ENCODE measurements around the gene APP.

The APP gene

GRCh38 chr21:25858325-25858724 lies 312.2 kb downstream of the APP start:
- Histone ChIP-seq H3K4me1 (ENCODE audit: insufficient read depth, low read length, severe bottlenecking) (no peaks in the 10 kb centered on the region), H3K4me3 (ENCODE audit: low read depth, low read length, poor library complexity, severe bottlenecking) (no peak overlapping the region), H3F3A (ENCODE audit: insufficient read depth, low read length) (no peaks in the 10 kb centered on the region), H3K9me2 (ENCODE audit: low read depth, low read length) (no peaks in the 10 kb centered on the region), H2AFZ (ENCODE audit: low read length) (no peak overlapping the region), H3K27me3 (ENCODE audit: insufficient read depth, low read length) (no peaks in the 10 kb centered on the region), H3K4me2 (ENCODE audit: low read length) (no peak overlapping the region), H3K79me2 (ENCODE audit: insufficient read depth, low read length) (no peaks in the 10 kb centered on the region), H3K27ac (ENCODE audit: low read depth, low read length, poor library complexity, severe bottlenecking) (no peak overlapping the region), H3K9me3 (ENCODE audit: low read length) (no peaks in the 10 kb centered on the region), H4K20me1 (ENCODE audit: insufficient read depth, low read length) (no peaks in the 10 kb centered on the region), H3K9ac (ENCODE audit: low read length) (no peak overlapping the region), H3K36me3 (ENCODE audit: insufficient read depth, low read length) (no peaks in the 10 kb centered on the region)
- TF ChIP-seq EZH2 (IDR thresholded peaks at IDR 0.05; ENCODE audit: borderline replicate concordance, low read length) (no peak), CTCF (IDR thresholded peaks at IDR 0.05; ENCODE audit: low read length) (no peak)

DNA sequence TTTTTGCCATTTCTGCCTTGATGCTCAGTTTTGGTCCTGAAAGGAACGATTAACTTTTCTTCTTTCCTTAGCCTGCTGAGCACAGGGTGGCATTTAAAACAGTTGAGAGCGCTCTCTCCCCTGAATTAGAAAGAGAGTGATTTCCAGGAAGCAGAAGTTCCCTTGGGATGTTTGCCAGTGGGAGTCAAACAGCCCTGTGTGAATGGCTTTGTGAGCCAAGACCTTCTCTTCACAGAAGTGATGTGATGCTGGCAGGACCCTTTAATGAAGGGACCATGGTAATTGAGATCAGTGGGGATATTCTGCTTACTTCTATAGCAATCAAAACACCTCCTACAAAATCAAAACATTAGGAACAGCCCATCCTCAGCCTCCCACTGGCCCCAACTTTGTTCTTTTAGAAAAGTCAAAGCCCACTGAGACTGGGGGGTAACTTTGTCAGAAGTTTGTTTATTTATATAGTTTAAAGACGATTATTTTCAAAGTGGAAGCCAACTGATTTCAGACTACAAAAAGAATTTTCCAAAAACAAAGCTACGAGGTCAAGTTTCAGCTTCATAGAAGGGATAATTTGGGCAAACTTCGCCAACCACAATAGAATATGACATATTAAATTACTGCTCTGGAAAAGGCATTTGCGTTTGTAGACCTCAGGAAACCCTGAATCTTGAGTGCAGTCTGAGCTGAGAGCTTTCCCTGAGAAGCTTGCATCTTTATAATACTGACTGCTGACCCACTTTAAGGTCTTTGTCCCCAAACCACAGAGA lies 313.1 kb downstream of the APP start:
- H3K9me3 ChIP-seq (ENCODE audit: low read length) = no peaks in the 10 kb centered on the region
- no peak overlapping the region for H2AFZ ChIP-seq (ENCODE audit: low read length)
- H3K4me2 ChIP-seq (ENCODE audit: low read length) = no peak overlapping the region
- no peaks in the 10 kb centered on the region for H3K4me1 ChIP-seq (ENCODE audit: insufficient read depth, low read length, severe bottlenecking)
- H4K20me1 ChIP-seq (ENCODE audit: insufficient read depth, low read length) = no peaks in the 10 kb centered on the region
- no peaks in the 10 kb centered on the region for H3K36me3 ChIP-seq (ENCODE audit: insufficient read depth, low read length)
- no peaks in the 10 kb centered on the region for H3F3A ChIP-seq (ENCODE audit: insufficient read depth, low read length)
- no peaks in the 10 kb centered on the region for H3K27me3 ChIP-seq (ENCODE audit: insufficient read depth, low read length)
- no peaks in the 10 kb centered on the region for H3K79me2 ChIP-seq (ENCODE audit: insufficient read depth, low read length)
- H3K9ac ChIP-seq (ENCODE audit: low read length) = no peak overlapping the region
- no peak overlapping the region for H3K4me3 ChIP-seq (ENCODE audit: low read depth, low read length, poor library complexity, severe bottlenecking)
- TF ChIP-seq CTCF (IDR thresholded peaks at IDR 0.05; ENCODE audit: low read length) = no peak
- no peak for TF ChIP-seq EZH2 (IDR thresholded peaks at IDR 0.05; ENCODE audit: borderline replicate concordance, low read length)
- H3K27ac ChIP-seq (ENCODE audit: low read depth, low read length, poor library complexity, severe bottlenecking) = no peak overlapping the region
- no peaks in the 10 kb centered on the region for H3K9me2 ChIP-seq (ENCODE audit: low read depth, low read length)

DNA sequence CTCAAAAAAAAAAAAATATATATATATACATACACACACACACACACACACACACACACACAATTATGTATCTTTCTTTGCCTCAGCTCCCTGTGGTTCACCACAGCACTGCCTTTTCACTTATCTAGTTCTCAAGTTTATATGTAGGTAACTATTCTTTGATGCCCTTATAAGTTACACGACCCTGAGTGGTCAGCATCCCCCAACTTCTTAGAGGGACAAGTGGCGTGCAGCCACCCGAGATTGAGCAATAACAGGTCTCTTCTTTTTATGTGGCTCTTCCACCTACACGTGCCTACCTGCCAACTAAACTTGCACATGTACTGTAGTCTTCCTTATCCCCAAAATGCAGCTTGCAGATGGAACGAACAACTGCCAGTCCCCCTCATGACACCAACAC lies 315.0 kb downstream of the APP start:
- TF ChIP-seq CTCF (IDR thresholded peaks at IDR 0.05; ENCODE audit: low read length) (no peak), EZH2 (IDR thresholded peaks at IDR 0.05; ENCODE audit: borderline replicate concordance, low read length) (no peak)
- Histone ChIP-seq H3K4me3 (ENCODE audit: low read depth, low read length, poor library complexity, severe bottlenecking) (no peak overlapping the region), H3F3A (ENCODE audit: insufficient read depth, low read length) (no peaks in the 10 kb centered on the region), H3K27me3 (ENCODE audit: insufficient read depth, low read length) (no peaks in the 10 kb centered on the region), H2AFZ (ENCODE audit: low read length) (no peak overlapping the region), H3K36me3 (ENCODE audit: insufficient read depth, low read length) (no peaks in the 10 kb centered on the region), H3K9me3 (ENCODE audit: low read length) (no peaks in the 10 kb centered on the region), H3K9me2 (ENCODE audit: low read depth, low read length) (no peaks in the 10 kb centered on the region), H4K20me1 (ENCODE audit: insufficient read depth, low read length) (no peaks in the 10 kb centered on the region), H3K4me1 (ENCODE audit: insufficient read depth, low read length, severe bottlenecking) (no peaks in the 10 kb centered on the region), H3K9ac (ENCODE audit: low read length) (no peak overlapping the region), H3K27ac (ENCODE audit: low read depth, low read length, poor library complexity, severe bottlenecking) (no peak overlapping the region), H3K79me2 (ENCODE audit: insufficient read depth, low read length) (no peaks in the 10 kb centered on the region), H3K4me2 (ENCODE audit: low read length) (no peak overlapping the region)
